H1 (cell line): ENCODE measurements around the gene PPP1R1C. TPM values are rescaled to one million over a fixed set of nuclear protein-coding genes. Genes with fewer than 3 reads are reported as not detected.

Source experiments
- CTCF ChIA-PET: fragments of 300-600 bp; sonication (Branson Sonifier 250); formaldehyde crosslinking; loops from one replicate; lab custom pipeline; 2021; ENCODE audit not compliant: partially characterized antibody; lab: Charles Lee
- POLR2A ChIA-PET: fragments of 300-600 bp; sonication (Branson Sonifier 250); formaldehyde crosslinking; loops from one replicate; lab custom pipeline; 2021; ENCODE audit warnings: inconsistent platforms; ENCODE audit not compliant: partially characterized antibody; lab: Charles Lee
- DNase-seq, 2 experiments: peaks; one replicate each; pipeline versions ENCODE4 v3.0.0 to v3.0.0-alpha.2; 2010 to 2022; ENCODE audit warnings: low spot score in 2 of 2, low read depth in 1 of 2, mixed read lengths in 1 of 2
- FAIRE-seq: peaks from 2 replicates; lab custom pipeline; 2011; peaks lifted over from hg19 to GRCh38; lab: Jason Lieb, UNC
- H2AFZ ChIP-seq: 2 replicates; pipeline ENCODE4 v1.8.1; 2012; ENCODE audit warnings: low read length, inconsistent platforms
- H2AK5ac ChIP-seq: 2 replicates; pipeline ENCODE4 v1.6.1; 2013; ENCODE audit warnings: low read depth, low read length
- H2BK120ac ChIP-seq: replicated peaks from 2 replicates; pipeline ENCODE3; 2013; ENCODE audit warnings: low read depth, low read length, inconsistent platforms
- H2BK12ac ChIP-seq: 2 replicates; pipeline ENCODE4 v1.6.1; 2013; ENCODE audit warnings: low read depth, low read length
- H2BK15ac ChIP-seq: 2 replicates; pipeline ENCODE4 v1.6.1; 2013; ENCODE audit warnings: low read length
- H2BK20ac ChIP-seq: 2 replicates; pipeline ENCODE4 v1.6.1; 2013; ENCODE audit warnings: low read length
- H2BK5ac ChIP-seq: 2 replicates; pipeline ENCODE4 v1.6.1; 2013; ENCODE audit warnings: low read depth, low read length
- H3K14ac ChIP-seq: 2 replicates; pipeline ENCODE4 v1.6.1; 2013; ENCODE audit warnings: inconsistent platforms; ENCODE audit not compliant: insufficient read length
- H3K18ac ChIP-seq: 2 replicates; pipeline ENCODE4 v1.6.1; 2013; ENCODE audit warnings: low read length; ENCODE audit errors: extremely low read depth
- H3K23ac ChIP-seq: 2 replicates; pipeline ENCODE4 v1.6.1; 2013; ENCODE audit warnings: inconsistent platforms; ENCODE audit not compliant: insufficient read length
- H3K23me2 ChIP-seq: 2 replicates; pipeline ENCODE4 v1.6.1; 2013; ENCODE audit warnings: low read depth, low read length
- H3K27ac ChIP-seq: 2 replicates; pipeline ENCODE4 v1.6.1; 2011; ENCODE audit warnings: low read depth, low read length, inconsistent platforms
- H3K27me3 ChIP-seq, 4 experiments: replicated peaks in 1 of 4; 1 replicate in 1 of 4; 2 replicates in 3 of 4; pipeline versions ENCODE4 v1.6.1 to v1.8.1; 2011 to 2013; ENCODE audit warnings: low read length in 3 of 4, mild to moderate bottlenecking in 3 of 4, inconsistent platforms in 2 of 4, mixed read lengths in 2 of 4, moderate library complexity in 1 of 4; ENCODE audit not compliant: control insufficient read depth in 3 of 4, insufficient read depth in 3 of 4; ENCODE audit errors: extremely low read depth in 1 of 4
- H3K36me3 ChIP-seq, 4 experiments: 2 replicates each; pipeline versions ENCODE4 v1.6.1 to v1.8.1; 2011 to 2013; ENCODE audit warnings: mild to moderate bottlenecking in 4 of 4, low read length in 3 of 4, moderate library complexity in 2 of 4, control low read depth in 1 of 4, inconsistent platforms in 1 of 4; ENCODE audit not compliant: insufficient read depth in 4 of 4, control insufficient read depth in 2 of 4
- H3K4ac ChIP-seq: replicated peaks from 2 replicates; pipeline ENCODE3; 2013; ENCODE audit warnings: low read length, low read depth, mixed read lengths, inconsistent platforms; ENCODE audit not compliant: insufficient read length
- H3K4me1 ChIP-seq, 4 experiments: replicated peaks in 1 of 4; 1 replicate in 1 of 4; 2 replicates in 3 of 4; pipeline versions ENCODE4 v1.6.1 to v1.8.1; 2011 to 2013; ENCODE audit warnings: low read length in 3 of 4, inconsistent platforms in 2 of 4, mixed read lengths in 1 of 4; ENCODE audit not compliant: insufficient read depth in 4 of 4, control insufficient read depth in 3 of 4
- H3K4me2 ChIP-seq, 2 experiments: 2 replicates each; pipeline versions ENCODE4 v1.6.1 to v1.8.1; 2011 to 2013; ENCODE audit warnings: low read depth in 2 of 2, low read length in 2 of 2, control low read depth in 1 of 2, inconsistent platforms in 1 of 2, mild to moderate bottlenecking in 1 of 2; ENCODE audit not compliant: insufficient read depth in 1 of 2
- H3K4me3 ChIP-seq, 4 experiments: fragments of 200-600, 300-600 bp in 1 of 4; sonication (generic), shearing (Covaris generic), sonication (Bioruptor Twin) in 1 of 4; 2 replicates each; pipeline versions ENCODE4 v1.5.1 to v1.8.1; 2011 to 2016; ENCODE audit warnings: low read length in 4 of 4, low read depth in 3 of 4, control low read depth in 2 of 4, inconsistent platforms in 2 of 4, mild to moderate bottlenecking in 2 of 4, mixed read lengths in 1 of 4, moderate library complexity in 1 of 4; ENCODE audit not compliant: insufficient read depth in 2 of 4; ENCODE audit errors: extremely low read depth in 1 of 4
- H3K56ac ChIP-seq: replicated peaks from 2 replicates; pipeline ENCODE3; 2013; ENCODE audit warnings: low read depth, mild to moderate bottlenecking, mixed read lengths, low read length, inconsistent platforms; ENCODE audit not compliant: insufficient read length
- H3K79me1 ChIP-seq: 2 replicates; pipeline ENCODE4 v1.6.1; 2013; ENCODE audit warnings: low read depth, low read length, control low read depth
- H3K79me2 ChIP-seq, 2 experiments: 2 replicates each; pipeline versions ENCODE4 v1.6.1 to v1.8.1; 2012 to 2013; ENCODE audit warnings: low read length in 2 of 2, mild to moderate bottlenecking in 2 of 2, inconsistent platforms in 1 of 2; ENCODE audit not compliant: insufficient read depth in 2 of 2, control insufficient read depth in 1 of 2
- H3K9ac ChIP-seq, 4 experiments: replicated peaks in 1 of 4; 1 replicate in 1 of 4; 2 replicates in 3 of 4; pipeline versions ENCODE4 v1.6.1 to v1.8.1; 2011 to 2013; ENCODE audit warnings: low read depth in 3 of 4, low read length in 3 of 4, control low read depth in 2 of 4, mild to moderate bottlenecking in 2 of 4, moderate library complexity in 2 of 4, inconsistent platforms in 1 of 4; ENCODE audit errors: extremely low read depth in 1 of 4
- H3K9me3 ChIP-seq, 2 experiments: 2 replicates each; pipeline versions ENCODE4 v1.6.1 to v1.8.1; 2012 to 2013; ENCODE audit warnings: mild to moderate bottlenecking in 2 of 2, moderate library complexity in 2 of 2, control low read depth in 1 of 2, inconsistent platforms in 1 of 2, low read depth in 1 of 2, low read length in 1 of 2, mixed read lengths in 1 of 2; ENCODE audit not compliant: insufficient read depth in 2 of 2
- H4K20me1 ChIP-seq, 2 experiments: replicated peaks in 1 of 2; 2 replicates each; pipeline versions ENCODE3 to v1.8.1; 2011 to 2013; ENCODE audit warnings: inconsistent platforms in 2 of 2, low read length in 2 of 2, mild to moderate bottlenecking in 1 of 2; ENCODE audit not compliant: insufficient read depth in 2 of 2, control insufficient read depth in 1 of 2
- H4K5ac ChIP-seq: 2 replicates; pipeline ENCODE4 v1.6.1; 2013; ENCODE audit warnings: low read length, low read depth, mixed read lengths, inconsistent platforms; ENCODE audit not compliant: insufficient read length
- H4K8ac ChIP-seq: 2 replicates; pipeline ENCODE4 v1.8.0; 2013; ENCODE audit warnings: mild to moderate bottlenecking, moderate library complexity, low read length, inconsistent platforms; ENCODE audit not compliant: insufficient read depth; ENCODE audit errors: extremely low read depth
- H4K91ac ChIP-seq: replicated peaks from 2 replicates; pipeline ENCODE3; 2013; ENCODE audit warnings: low read length, mixed read lengths, inconsistent platforms; ENCODE audit not compliant: insufficient read length
- RBBP5 ChIP-seq: IDR thresholded peaks from 2 replicates; pipeline ENCODE4 v1.7.1; 2012; ENCODE audit warnings: low read depth, mild to moderate bottlenecking, inconsistent platforms, low read length, moderate library complexity, borderline replicate concordance
- WGBS, 2 experiments: shearing (Covaris generic) in 1 of 2; methylation state at CpG; one replicate each; pipeline versions ENCODE4 v1.1.6 to v1.1.7; 2013 to 2015; ENCODE audit warnings: low lambda C conversion rate in 2 of 2, mixed read lengths in 2 of 2, inconsistent platforms in 1 of 2, low coverage in 1 of 2, missing lambda C conversion rate in 1 of 2; ENCODE audit not compliant: insufficient replicate concordance in 2 of 2, insufficient coverage in 1 of 2, insufficient read length in 1 of 2; ENCODE audit errors: extremely low coverage in 1 of 2, missing lambda C conversion rate in 1 of 2; 5-methylcytosine and 5-hydroxymethylcytosine counted together
- polyA plus RNA-seq, 7 experiments: library from polyadenylated mRNA; depleted of rRNA in 3 of 7; stranded (reverse) in 5 of 7; unstranded in 2 of 7; fragments of >200 nt in 5 of 7; fragments of 200-250 nt in 2 of 7; gene quantifications; 1 replicate in 5 of 7; 2 replicates in 1 of 7; 4 replicates in 1 of 7; pipeline versions ENCODE4 v1.2.1 to v1.2.3, GENCODE V29; 2011 to 2013; ENCODE audit warnings: missing spikeins in 2 of 7, mixed read lengths in 2 of 7
- total RNA-seq: library from RNA; stranded (reverse); fragmentation: NEBNext Ultra II Directional; extraction: Animal tissue kit (Norgen Biotek cat#: 25700); gene quantifications from 2 replicates; pipeline ENCODE4 v1.2.1, GENCODE V29; 2021

Gene PPP1R1C
- total and polyA plus RNA-seq, 2 of the 8 experiments (the other 6 are each of a cell fraction or from before 2014, with no cell fraction given) = 1.3 to 5.3 TPM

- Histone ChIP-seq H2BK120ac (no peak overlapping the region), H3K79me2 (no peaks in the 10 kb centered on the region), H3K36me3 (no peaks in the 10 kb centered on the region), H3K23me2 (no peaks in the 10 kb centered on the region), H3K9me3 (no peaks in the 10 kb centered on the region), H3K56ac (no peak overlapping the region), H2AK5ac (no peak overlapping the region), H2BK20ac (no peak overlapping the region), H2BK5ac (no peak overlapping the region), H4K20me1 (no peaks in the 10 kb centered on the region), H3K9ac (no peak overlapping the region), H4K8ac (no peak overlapping the region), H4K91ac (no peak overlapping the region), H3K23ac (no peak overlapping the region), H3K27ac (no peak overlapping the region), H3K14ac (no peak overlapping the region), H3K18ac (no peak overlapping the region), H3K4ac (no peak overlapping the region), H3K79me1 (no peaks in the 10 kb centered on the region), H3K4me1 (no peaks in the 10 kb centered on the region), H3K4me2 (no peak overlapping the region), H3K4me3 (no peak overlapping the region), H3K27me3 (no peaks in the 10 kb centered on the region), H4K5ac (no peak overlapping the region), H2BK15ac (no peak overlapping the region), H2AFZ (no peak overlapping the region), H2BK12ac (no peak overlapping the region)
- ChIA-PET POLR2A (no interaction called here), CTCF (no interaction called here)
- no peak for DNase-seq
- WGBS, 2 experiments = 88% methylated on average over 4 of the region's 4 CpGs; no CpG with 5 or more reads in 1 of the 2 experiments
- no peak for FAIRE-seq
- TF ChIP-seq RBBP5 = no peak
Observed at GRCh38 chr2:182055993-182056392, 70.3 kb downstream of the PPP1R1C start.
